Pons (tissue), 1 donor: Measurements from ENCODE around the gene SIAH3.

Experiments
- DNase-seq: peaks from one replicate; pipeline ENCODE4 v3.0.0-alpha.2; 2016; ENCODE audit warnings: low spot score

SIAH3 gene

GRCh38 chr13:45737571-45738017 lies 114.0 kb downstream of the SIAH3 start:
- DNase-seq: no peak

- DNase-seq: no peak
These were observed 118.2 kb downstream of the SIAH3 start for GRCh38 chr13:45733361-45733760.

- DNase-seq: no peak
These were observed 118.6 kb downstream of the SIAH3 start for GRCh38 chr13:45732916-45733315.

GRCh38 chr13:45731455-45731854 lies 120.1 kb downstream of the SIAH3 start:
- no peak for DNase-seq

GRCh38 chr13:45728759-45729158 lies 122.8 kb downstream of the SIAH3 start:
- DNase-seq: no peak
